Measurements from ENCODE around the gene ZNF423.

DNA sequence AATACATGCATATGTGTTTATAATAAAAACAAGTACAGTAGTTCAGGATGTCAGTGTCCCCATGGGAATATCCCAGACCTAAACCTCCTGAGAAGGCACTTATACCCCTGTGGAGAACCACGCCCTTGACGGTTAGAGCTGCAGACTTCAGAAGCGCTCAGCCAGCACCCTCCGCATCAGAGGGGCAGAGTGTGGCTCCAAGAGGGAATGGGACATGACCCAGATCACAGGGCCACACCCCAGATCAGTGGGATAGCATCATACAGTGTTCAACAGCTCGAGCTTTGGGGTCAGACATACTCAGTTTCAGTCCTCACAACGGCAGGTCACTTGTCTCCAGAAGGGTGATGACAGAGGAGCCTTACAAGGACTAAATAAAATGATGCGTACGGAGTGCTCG, 45.8 kb upstream of the ZNF423 start:
- TF ChIP-seq POLR2AphosphoS5 (IDR thresholded peaks at IDR 0.05; ENCODE audit: low read depth) (no peak), NANOG (IDR thresholded peaks at IDR 0.05; ENCODE audit: borderline replicate concordance) (no peak), EZH2phosphoT487 (IDR thresholded peaks at IDR 0.05; ENCODE audit: unreplicated experiment) (no peak)
- TF ChIP-seq, protein P1, sequence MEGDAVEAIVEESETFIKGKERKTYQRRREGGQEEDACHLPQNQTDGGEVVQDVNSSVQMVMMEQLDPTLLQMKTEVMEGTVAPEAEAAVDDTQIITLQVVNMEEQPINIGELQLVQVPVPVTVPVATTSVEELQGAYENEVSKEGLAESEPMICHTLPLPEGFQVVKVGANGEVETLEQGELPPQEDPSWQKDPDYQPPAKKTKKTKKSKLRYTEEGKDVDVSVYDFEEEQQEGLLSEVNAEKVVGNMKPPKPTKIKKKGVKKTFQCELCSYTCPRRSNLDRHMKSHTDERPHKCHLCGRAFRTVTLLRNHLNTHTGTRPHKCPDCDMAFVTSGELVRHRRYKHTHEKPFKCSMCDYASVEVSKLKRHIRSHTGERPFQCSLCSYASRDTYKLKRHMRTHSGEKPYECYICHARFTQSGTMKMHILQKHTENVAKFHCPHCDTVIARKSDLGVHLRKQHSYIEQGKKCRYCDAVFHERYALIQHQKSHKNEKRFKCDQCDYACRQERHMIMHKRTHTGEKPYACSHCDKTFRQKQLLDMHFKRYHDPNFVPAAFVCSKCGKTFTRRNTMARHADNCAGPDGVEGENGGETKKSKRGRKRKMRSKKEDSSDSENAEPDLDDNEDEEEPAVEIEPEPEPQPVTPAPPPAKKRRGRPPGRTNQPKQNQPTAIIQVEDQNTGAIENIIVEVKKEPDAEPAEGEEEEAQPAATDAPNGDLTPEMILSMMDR (conservative IDR thresholded peaks at IDR 0.05; ENCODE audit: low read depth in 2 of 2): no peak
